NCI-H460 (cell line): Measurements from ENCODE around the gene VSX1. TPM values are rescaled to one million over a fixed set of nuclear protein-coding genes. Genes with fewer than 3 reads are reported as not detected.

Experiments used
- DNase-seq: peaks from one replicate; pipeline ENCODE4 v3.0.0-alpha.2; 2016; ENCODE audit warnings: low read depth; ENCODE audit errors: extremely low read depth
- total RNA-seq: library from RNA; depleted of rRNA; stranded (reverse); fragments of >200 nt; shearing (Covaris generic); gene quantifications from 2 replicates; pipeline ENCODE4 v1.2.3, GENCODE V29; 2014

VSX1 gene
- total RNA-seq, 1 experiment from 2014 or later: not detected

GRCh38 chr20:25088267-25088666 is 6.3 kb upstream of the VSX1 start:
- DNase-seq: no peak

- no peak for DNase-seq
These were observed 5.4 kb upstream of the VSX1 start for GRCh38 chr20:25087186-25087929.

GRCh38 chr20:25085756-25086495 is 4.0 kb upstream of the VSX1 start:
- DNase-seq: no peak

GRCh38 chr20:25084626-25085187 is 2.8 kb upstream of the VSX1 start:
- no peak for DNase-seq

GRCh38 chr20:25083773-25084625 is 2.1 kb upstream of the VSX1 start:
- no peak for DNase-seq

- DNase-seq: no peak
These were observed 1.3 kb upstream of the VSX1 start for GRCh38 chr20:25083141-25083772.

- DNase-seq: no peak
These were observed 545 bp upstream of the VSX1 start for GRCh38 chr20:25082498-25082873.

GRCh38 chr20:25081065-25081729 is 744 bp downstream of the VSX1 start:
- no peak for DNase-seq

- no peak for DNase-seq
These were observed 2.8 kb downstream of the VSX1 start for GRCh38 chr20:25079171-25079570.

- no peak for DNase-seq
These were observed 3.3 kb downstream of the VSX1 start for GRCh38 chr20:25078662-25079061.

- DNase-seq: no peak
These were observed 4.3 kb downstream of the VSX1 start for GRCh38 chr20:25077610-25078169.

GRCh38 chr20:25076731-25077609 is 5.0 kb downstream of the VSX1 start:
- DNase-seq: peak; percentile 47

GRCh38 chr20:25076201-25076600 is 5.7 kb downstream of the VSX1 start:
- DNase-seq: no peak

- DNase-seq: no peak
These were observed 8.4 kb downstream of the VSX1 start for GRCh38 chr20:25073544-25073943.

- DNase-seq: no peak
These were observed 9.6 kb downstream of the VSX1 start for GRCh38 chr20:25072226-25072811.

- DNase-seq: no peak
These were observed 10.2 kb downstream of the VSX1 start for GRCh38 chr20:25071734-25072133.

GRCh38 chr20:25070821-25071473 is 11.0 kb downstream of the VSX1 start:
- DNase-seq: no peak
